ENCODE measurements around the gene EHMT1. TPM values are rescaled to one million over a fixed set of nuclear protein-coding genes. Genes with fewer than 3 reads are reported as not detected.

Gene EHMT1
- total RNA-seq, 2 donors from 2014 or later: 24.1 to 34.6 TPM

DNA sequence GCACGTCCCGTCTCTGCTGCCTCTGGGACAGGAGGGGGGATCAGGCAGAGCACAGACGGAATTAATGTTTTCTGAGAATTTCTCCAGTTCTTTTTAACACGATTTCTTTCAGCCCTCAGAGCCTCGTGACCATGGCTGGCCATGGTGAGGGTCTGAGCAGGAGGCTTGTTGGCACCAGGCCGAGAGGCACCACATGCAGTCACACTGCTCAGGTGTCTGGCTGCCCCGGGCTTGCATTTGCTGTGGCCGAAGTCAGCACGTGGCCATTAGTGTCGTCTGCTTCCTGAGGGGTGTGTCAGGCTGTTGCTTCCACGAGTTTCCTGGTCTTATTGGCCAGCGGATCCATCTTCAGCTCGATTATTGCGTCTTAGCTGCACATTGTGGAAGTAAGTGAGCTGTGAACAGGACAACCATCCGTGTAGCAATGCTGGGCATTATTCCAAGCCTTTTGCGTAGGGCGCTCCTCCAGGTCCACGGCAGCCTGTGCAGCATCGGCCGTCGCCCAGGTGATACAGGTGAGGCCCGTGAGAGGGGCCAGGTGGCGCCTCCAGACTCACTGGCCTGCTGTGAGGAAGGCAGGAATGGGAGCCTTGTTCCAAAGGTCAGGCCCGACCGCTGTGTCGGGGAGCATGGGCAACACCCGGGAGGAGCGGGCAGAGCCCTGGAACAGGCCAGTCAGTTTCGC is 144.6 kb downstream of the EHMT1 start:
- TF ChIP-seq, protein P1, sequence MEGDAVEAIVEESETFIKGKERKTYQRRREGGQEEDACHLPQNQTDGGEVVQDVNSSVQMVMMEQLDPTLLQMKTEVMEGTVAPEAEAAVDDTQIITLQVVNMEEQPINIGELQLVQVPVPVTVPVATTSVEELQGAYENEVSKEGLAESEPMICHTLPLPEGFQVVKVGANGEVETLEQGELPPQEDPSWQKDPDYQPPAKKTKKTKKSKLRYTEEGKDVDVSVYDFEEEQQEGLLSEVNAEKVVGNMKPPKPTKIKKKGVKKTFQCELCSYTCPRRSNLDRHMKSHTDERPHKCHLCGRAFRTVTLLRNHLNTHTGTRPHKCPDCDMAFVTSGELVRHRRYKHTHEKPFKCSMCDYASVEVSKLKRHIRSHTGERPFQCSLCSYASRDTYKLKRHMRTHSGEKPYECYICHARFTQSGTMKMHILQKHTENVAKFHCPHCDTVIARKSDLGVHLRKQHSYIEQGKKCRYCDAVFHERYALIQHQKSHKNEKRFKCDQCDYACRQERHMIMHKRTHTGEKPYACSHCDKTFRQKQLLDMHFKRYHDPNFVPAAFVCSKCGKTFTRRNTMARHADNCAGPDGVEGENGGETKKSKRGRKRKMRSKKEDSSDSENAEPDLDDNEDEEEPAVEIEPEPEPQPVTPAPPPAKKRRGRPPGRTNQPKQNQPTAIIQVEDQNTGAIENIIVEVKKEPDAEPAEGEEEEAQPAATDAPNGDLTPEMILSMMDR (IDR thresholded peaks at IDR 0.05): no peak
- no peaks in the 10 kb centered on the region for H3K9me3 ChIP-seq
- no peak for DNase-seq (ENCODE audit: low spot score)
- peaks cover 51% of the 10 kb centered on the region for H3K36me3 ChIP-seq
- H3K27me3 ChIP-seq: no peaks in the 10 kb centered on the region
- no peaks in the 10 kb centered on the region for H3K4me1 ChIP-seq
- no peak overlapping the region for H3K27ac ChIP-seq
- H3K4me3 ChIP-seq: no peak overlapping the region

DNA sequence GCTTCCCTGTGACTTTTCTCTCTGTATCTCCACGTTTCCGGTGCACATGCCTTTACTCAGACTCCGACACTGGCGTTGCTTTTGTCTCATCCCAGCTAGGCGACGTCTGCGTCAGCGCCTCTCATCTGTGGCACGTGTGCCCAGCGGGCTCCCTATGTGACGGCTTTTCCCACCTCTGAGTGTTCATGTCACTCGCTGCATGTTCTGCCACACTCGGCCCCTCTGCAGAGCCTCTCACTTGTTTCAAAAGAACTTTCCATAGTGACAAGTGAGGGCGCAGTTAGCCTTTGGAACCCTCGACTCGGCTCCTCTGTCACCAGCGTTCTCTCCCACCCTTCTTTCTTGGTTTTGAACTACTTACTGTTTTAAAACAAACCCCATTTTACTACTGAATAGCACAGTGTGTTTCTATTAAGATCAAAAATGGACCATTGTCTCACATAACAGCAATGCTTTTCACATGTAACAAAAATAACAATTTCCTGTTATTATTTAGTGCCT is 145.4 kb downstream of the EHMT1 start:
- no peak for DNase-seq (ENCODE audit: low spot score)
- H3K9me3 ChIP-seq: no peaks in the 10 kb centered on the region
- peaks cover 44% of the 10 kb centered on the region for H3K36me3 ChIP-seq
- no peak overlapping the region for H3K4me3 ChIP-seq
- no peaks in the 10 kb centered on the region for H3K27me3 ChIP-seq
- H3K27ac ChIP-seq: no peak overlapping the region
- TF ChIP-seq, protein P1 (IDR thresholded peaks at IDR 0.05): no peak
- no peaks in the 10 kb centered on the region for H3K4me1 ChIP-seq

DNA sequence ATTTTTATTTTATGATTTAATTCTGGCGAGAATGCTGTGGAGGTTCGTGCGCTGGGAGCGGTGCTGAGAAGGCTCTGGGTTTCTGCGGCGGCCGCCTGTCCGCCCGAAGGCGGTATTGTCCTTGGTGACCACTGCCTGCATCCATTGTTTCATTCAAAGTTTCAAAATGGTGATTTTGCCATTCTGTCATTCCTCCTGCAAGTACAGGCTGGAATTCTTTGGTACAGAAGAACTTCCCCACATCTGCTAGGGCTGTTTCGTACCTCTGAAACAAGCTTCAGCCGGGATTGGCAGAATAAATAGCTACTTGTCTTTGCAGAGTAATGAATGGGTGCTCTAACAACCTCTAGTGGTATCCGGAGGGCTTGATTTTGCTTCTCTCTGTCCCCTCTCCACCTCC is 146.2 kb downstream of the EHMT1 start:
- no peak overlapping the region for H3K4me3 ChIP-seq
- TF ChIP-seq, protein P1 (IDR thresholded peaks at IDR 0.05): no peak
- H3K9me3 ChIP-seq: no peaks in the 10 kb centered on the region
- no peak overlapping the region for H3K27ac ChIP-seq
- no peaks in the 10 kb centered on the region for H3K27me3 ChIP-seq
- no peak for DNase-seq (ENCODE audit: low spot score)
- no peaks in the 10 kb centered on the region for H3K4me1 ChIP-seq
- peaks cover 47% of the 10 kb centered on the region for H3K36me3 ChIP-seq

DNA sequence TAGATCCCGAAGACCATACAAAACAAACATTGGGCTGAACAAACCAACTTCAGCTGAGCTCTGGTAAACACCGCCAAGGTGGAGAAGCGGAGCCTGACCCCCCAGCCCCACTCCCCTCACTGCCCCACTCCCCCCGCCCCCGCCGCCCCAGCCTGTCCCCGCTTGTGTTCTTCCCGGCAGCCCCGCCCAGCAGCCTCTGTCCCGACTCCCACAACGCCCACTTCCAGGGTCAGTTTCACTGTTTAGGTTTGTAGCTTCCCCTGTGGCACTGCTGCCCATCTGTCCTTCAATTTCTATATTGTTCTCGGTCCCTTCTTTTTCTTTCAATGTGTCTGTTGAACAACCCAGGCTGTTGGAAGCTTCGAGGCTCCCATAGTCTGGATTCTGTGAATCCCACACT is 146.7 kb downstream of the EHMT1 start:
- Histone ChIP-seq H3K4me3 (no peak overlapping the region), H3K4me1 (no peaks in the 10 kb centered on the region), H3K9me3 (no peaks in the 10 kb centered on the region), H3K36me3 (peaks cover 49% of the 10 kb centered on the region), H3K27ac (no peak overlapping the region), H3K27me3 (no peaks in the 10 kb centered on the region)
- TF ChIP-seq, protein P1 (IDR thresholded peaks at IDR 0.05): no peak
- no peak for DNase-seq (ENCODE audit: low spot score)

DNA sequence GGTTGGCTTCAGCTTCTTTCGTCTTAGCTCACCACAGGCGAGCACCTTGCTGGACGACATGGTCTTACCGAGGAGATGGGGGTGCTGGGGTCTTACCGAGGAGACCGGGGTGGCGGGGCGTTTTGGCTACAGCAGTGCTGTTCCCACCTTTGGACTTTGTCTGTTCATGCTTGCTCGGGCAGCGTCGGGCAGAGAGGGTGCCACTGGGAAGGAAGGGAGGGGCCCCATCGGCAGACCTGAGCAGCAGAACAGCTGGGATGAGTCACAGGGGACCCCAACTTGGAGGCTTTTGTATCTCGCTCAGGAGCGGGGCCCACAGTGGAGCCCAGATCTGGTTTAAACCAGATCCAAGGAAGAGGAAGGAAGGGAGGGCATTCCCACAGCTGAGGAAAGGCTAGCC is 152.8 kb downstream of the EHMT1 start:
- Histone ChIP-seq H3K27ac (no peak overlapping the region), H3K4me1 (no peaks in the 10 kb centered on the region), H3K4me3 (no peak overlapping the region), H3K27me3 (no peaks in the 10 kb centered on the region), H3K9me3 (no peaks in the 10 kb centered on the region), H3K36me3 (peaks cover 51% of the 10 kb centered on the region)
- DNase-seq (ENCODE audit: low spot score): no peak
- TF ChIP-seq, protein P1 (IDR thresholded peaks at IDR 0.05): no peak

Measured in right atrium auricular region (tissue), 2 donors.